ENCODE results near the gene HBE1.
"Not testable (repeated sequence)": the region's sequence is repeated elsewhere in the genome, so short reads cannot be mapped to it uniquely, and the experiment has no call there.

The HBE1 gene

GRCh38 chr11:5252192-5252918 is 17.4 kb downstream of the HBE1 start:
- no peak for DNase-seq

GRCh38 chr11:5251746-5252145 is 18.0 kb downstream of the HBE1 start:
- no peak for DNase-seq

DNA sequence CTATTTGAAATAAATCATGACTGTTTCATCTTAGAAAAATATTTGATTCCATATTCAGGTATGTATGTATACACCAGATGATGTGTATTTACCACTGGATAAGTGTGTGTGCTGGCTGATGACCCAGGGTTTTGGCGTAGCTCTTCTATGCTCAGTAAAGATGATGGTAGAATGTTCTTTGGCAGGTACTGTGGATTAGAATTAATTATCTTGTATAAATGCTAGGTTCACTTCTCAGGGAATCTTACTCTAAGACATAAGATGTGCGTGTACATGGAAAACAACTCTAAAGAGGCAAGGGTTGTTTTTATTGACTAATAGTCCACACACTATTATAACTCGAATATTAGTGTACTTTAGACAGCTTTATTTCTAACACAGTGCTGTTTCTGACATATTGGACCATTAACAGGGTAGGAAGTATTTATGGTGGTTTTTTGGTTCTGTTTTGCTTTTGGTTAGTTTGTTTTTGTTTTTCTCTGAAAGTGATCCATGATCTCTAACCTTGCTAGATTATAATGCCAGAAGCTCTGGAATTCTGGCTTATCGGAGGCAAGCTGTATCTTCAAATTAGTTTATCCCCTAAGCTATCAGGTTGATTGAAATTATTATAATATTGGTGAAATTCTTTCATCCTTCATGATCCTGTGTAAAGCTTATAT is 19.1 kb downstream of the HBE1 start:
- no peak for DNase-seq

GRCh38 chr11:5249807-5250396 is 19.8 kb downstream of the HBE1 start, which contains the start of gene HBG1:
Gene HBG1 (minus strand): TSS chr11:5249857. CDS start chr11:5249804, 53 bp downstream.
- not testable (repeated sequence) for DNase-seq

- DNase-seq = not testable (repeated sequence)
These were observed 21.2 kb downstream of the HBE1 start for GRCh38 chr11:5248498-5248897.

GRCh38 chr11:5247472-5248192 is 22.1 kb downstream of the HBE1 start:
- no peak for DNase-seq

GRCh38 chr11:5246772-5247471 is 22.8 kb downstream of the HBE1 start:
- DNase-seq = no peak

DNA sequence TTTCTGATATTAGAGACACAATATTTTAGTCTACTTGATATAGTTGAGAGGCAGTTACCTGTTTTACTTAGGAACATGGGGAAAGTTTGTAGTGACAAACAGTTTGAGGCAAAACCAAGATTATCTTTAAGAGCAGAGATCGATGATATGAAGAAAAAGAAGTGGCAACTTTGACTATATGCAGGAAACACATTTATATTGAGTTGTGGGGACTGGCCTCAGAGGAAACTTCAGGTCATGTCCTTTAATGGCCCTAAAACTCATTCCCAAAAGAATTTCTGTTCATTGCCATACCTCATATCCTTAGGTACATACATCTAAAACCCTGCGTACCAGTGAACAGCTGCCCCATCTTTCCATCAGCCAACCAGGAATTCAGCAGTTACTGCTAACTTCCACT is 24.6 kb downstream of the HBE1 start:
- DNase-seq = no peak

DNA sequence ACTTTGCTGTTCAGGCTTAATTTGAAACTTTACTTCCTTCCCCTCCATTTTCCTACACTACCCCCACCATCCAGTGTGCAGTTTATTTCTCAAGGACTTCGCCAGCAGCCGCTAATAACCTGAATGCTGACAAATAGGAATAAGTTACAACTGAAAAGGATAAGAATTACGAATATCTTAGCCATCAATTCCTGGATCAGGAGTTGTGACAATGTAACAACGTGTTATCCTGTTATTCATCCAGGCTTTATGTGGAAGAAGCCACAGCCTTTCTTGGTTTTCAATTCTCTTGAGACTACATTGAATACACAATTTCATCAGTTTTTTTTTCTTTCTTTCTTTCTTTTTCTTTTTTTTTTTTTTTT is 25.9 kb downstream of the HBE1 start:
- no peak for DNase-seq

- DNase-seq = no peak
These were observed 26.6 kb downstream of the HBE1 start for GRCh38 chr11:5242933-5243815.

GRCh38 chr11:5242208-5242607 is 27.5 kb downstream of the HBE1 start:
- DNase-seq = no peak

DNA sequence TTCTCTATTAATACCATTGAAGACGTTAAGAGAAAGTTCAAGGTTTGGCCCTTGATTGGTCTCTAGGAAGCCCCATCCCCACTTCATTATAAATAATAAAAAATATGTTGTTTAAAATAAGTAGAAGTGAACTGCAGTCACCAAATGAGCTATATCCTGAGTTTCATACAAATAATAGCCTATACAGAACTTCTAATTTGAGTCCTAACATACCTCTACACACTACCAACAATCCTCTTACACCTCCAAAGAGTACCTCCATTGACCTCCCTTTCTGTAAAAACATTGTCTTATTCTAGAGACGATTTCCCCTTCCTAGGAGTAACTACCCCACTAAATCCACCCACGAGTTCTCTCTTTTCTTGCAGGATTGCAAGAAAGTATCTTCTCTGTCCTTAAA is 28.3 kb downstream of the HBE1 start:
- no peak for DNase-seq

DNA sequence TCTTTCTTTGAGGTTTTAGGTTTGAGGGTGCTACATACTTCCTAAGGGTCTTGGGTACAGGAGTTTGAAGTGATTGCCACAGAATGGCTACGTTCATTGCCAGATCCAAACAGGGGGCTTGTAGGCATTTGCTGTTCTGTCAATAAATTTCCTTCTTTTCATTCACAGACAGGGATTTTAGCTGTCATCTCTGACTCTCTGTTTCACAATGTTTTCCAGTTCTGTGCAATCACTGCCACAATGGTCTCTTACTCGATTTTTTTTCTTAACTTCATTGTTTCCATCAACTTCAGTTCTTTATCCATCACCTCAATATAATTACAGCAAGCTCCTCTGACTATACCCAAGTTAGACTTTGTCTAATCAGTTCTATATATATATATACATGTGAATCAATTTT is 29.3 kb downstream of the HBE1 start:
- DNase-seq = no peak

GRCh38 chr11:5240056-5240455 is 29.7 kb downstream of the HBE1 start:
- DNase-seq = no peak

- DNase-seq = peak; percentile 47
These were observed 30.7 kb downstream of the HBE1 start for GRCh38 chr11:5239046-5239445.

DNA sequence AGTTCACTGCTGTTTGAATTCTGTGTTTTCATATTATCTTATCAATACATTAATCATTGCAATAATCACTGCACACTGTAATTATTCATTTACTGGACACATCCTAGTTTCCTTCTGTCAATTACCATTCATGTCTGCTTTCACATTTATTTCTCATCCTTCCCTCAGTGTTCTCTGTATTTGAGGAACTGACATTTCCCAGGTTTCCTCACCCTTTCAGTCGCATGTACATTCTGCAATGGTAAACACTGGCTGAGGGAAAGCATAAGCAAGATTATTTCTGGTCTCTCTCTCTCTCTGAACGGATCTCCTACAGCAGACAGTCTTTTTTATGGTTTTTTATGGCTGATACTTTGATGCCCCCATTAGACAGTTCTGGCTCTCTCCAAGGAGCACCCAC is 31.3 kb downstream of the HBE1 start:
- peak; percentile 66 for DNase-seq

DNA sequence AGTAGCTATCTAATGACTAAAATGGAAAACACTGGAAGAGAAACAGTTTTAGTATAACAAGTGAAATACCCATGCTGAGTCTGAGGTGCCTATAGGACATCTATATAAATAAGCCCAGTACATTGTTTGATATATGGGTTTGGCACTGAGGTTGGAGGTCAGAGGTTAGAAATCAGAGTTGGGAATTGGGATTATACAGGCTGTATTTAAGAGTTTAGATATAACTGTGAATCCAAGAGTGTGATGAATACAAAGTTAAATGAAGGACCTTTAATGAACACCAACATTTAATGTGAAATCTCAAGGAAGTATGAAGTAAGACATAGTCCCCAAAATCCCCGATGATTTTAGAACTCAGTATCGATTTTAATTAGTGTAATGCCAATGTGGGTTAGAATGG is 32.3 kb downstream of the HBE1 start:
- no peak for DNase-seq

DNA sequence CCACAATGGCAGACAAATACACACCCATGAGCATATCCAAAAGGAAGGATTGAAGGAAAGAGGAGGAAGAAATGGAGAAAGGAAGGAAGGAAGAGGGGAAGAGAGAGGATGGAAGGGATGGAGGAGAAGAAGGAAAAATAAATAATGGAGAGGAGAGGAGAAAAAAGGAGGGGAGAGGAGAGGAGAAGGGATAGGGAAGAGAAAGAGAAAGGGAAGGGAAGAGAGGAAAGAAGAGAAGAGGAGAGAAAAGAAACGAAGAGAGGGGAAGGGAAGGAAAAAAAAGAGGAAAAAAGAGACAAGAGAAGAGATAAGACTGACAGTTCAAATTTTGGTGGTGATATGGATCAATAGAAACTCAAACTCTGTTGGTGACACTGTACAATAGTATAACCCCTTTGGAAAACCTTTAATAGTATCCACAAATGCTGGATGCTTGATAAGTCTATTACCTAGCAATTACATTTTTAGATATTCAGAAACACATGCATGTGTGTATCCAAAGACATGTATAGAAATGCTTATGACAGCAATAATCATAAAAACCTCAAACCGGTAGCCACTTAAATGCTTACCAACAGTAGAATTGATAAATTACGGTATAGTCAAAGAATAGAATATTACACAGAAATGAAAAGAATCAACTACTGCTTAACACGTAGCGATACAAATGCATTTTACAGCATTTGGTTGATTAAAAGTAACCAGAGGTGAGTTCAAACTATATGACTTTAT is 34.2 kb downstream of the HBE1 start:
- DNase-seq = no peak

DNA sequence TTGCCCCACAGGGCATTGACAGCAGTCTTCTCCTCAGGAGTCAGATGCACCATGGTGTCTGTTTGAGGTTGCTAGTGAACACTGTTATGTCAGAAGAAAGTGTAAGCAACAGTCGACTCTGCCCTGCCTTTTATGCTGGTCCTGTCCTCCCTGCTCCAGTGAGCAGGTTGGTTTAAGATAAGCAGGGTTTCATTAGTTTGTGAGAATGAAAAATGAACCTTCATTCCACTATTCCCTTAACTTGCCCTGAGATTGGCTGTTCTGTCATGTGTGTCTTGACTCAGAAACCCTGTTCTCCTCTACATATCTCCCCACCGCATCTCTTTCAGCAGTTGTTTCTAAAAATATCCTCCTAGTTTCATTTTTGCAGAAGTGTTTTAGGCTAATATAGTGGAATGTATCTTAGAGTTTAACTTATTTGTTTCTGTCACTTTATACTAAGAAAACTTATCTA is 35.3 kb downstream of the HBE1 start, which contains the start of gene HBD:
TSS of gene HBD (minus strand) at position 103 of the 454 bp plus-strand sequence. CDS start at position 53, 50 bp downstream.
- DNase-seq = peak; percentile 20

DNA sequence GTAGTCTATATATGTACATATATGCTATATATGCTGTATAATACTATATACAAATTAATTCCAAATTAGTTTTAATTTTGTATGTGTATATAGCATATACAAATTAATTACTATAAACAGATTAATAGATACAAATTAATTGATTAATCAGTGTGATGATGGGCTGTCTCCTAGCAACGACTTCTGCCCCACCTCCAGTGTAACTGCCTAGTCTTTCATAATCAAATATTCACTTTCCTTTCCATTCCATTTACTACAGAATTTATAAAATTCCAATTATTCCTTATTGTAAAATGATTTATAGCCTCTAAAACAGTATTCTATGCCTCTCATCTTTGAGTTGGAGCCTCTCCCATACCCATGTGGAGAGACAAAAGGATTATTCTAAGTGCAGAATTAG is 36.4 kb downstream of the HBE1 start:
- no peak for DNase-seq

- DNase-seq = no peak
These were observed 36.9 kb downstream of the HBE1 start for GRCh38 chr11:5232821-5233220.

Data from suppressor macrophage treated with lipopolysaccharide for 4 hours (primary cell).